Measurements from ENCODE around the gene CENPF. TPM values are rescaled to one million over a fixed set of nuclear protein-coding genes. Genes with fewer than 3 reads are reported as not detected.
"Not testable (repeated sequence)": the region's sequence is repeated elsewhere in the genome, so short reads cannot be mapped to it uniquely, and the experiment has no call there.

The CENPF gene
- total and polyA plus RNA-seq, 4 experiments from 2014 or later: 0.02 to 2.8 (median 1.5) TPM

DNA sequence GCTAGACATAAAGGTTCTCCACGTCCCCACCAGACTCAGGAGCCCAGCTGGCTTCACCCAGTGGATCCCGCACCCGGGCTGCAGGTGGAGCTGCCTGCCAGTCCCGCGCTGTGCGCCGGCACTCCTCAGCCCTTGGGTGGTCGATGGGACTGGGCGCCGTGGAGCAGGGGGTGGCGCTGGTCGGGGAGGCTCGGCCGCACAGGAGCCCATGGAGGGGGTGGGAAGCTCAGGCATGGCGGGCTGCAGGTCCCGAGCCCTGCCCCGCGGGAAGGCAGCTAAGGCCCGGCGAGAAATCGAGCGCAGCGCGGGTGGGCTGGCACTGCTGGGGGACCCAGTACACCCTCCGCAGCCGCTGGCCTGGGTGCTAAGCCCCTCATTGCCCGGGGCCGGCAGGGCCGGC, 70.0 kb downstream of the CENPF start:
- H3K4me1 Mint-ChIP-seq; DNase-seq; intact Hi-C loops (cut with micrococcal nuclease); POLR2A ChIA-PET (ENCODE audit: partially characterized antibody); H3K27ac Mint-ChIP-seq; H3K9me3 Mint-ChIP-seq; H3K27ac ChIP-seq (ENCODE audit: low read depth, low read length); H3K36me3 ChIP-seq (ENCODE audit: insufficient read depth, low read length); H3K4me1 ChIP-seq (ENCODE audit: insufficient read depth, low read length); H3K27me3 Mint-ChIP-seq; H3K4me3 ChIP-seq (ENCODE audit: low read length in 2 of 2); H3K9me3 ChIP-seq (ENCODE audit: control insufficient read depth in 1 of 2, low read length in 2 of 2); CTCF ChIA-PET (ENCODE audit: partially characterized antibody); H3K27me3 ChIP-seq (ENCODE audit: insufficient read depth, low read length); H3K36me3 Mint-ChIP-seq; H3K4me3 Mint-ChIP-seq: not testable (repeated sequence)

DNA sequence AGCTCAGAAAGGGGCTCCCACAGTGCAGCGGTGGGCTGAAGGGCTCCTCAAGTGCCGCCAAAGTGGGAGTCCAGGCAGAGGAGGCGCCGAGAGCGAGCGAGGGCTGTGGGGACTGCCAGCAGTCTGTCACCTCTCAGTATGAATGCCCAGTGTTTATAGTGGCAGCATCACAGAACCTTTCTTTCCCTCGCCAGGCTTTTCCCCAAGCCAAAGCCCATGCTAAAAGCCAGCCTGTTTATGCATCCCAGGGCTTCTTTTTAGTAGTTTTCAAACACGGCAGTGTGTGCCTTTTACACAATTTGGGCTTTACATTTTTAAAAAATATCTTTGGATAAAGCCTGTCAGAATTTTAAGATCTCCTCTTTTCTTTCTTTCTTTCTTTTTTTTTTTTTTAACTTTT, 70.6 kb downstream of the CENPF start:
- no peaks in the 10 kb centered on the region for H3K27me3 ChIP-seq (ENCODE audit: insufficient read depth, low read length)
- no peak overlapping the region for H3K4me3 ChIP-seq (ENCODE audit: low read length in 2 of 2)
- H3K27ac ChIP-seq (ENCODE audit: low read depth, low read length): no peak overlapping the region
- no peaks in the 10 kb centered on the region for H3K4me1 Mint-ChIP-seq
- H3K9me3 Mint-ChIP-seq: peaks cover 0 to 6% (median 2%) of the 10 kb centered on the region in 8 donors
- H3K27ac Mint-ChIP-seq: no peak overlapping the region
- POLR2A ChIA-PET (ENCODE audit: partially characterized antibody): no interaction called here
- H3K4me3 Mint-ChIP-seq: no peak overlapping the region
- peaks cover 1 to 7% of the 10 kb centered on the region in 2 donors for H3K36me3 Mint-ChIP-seq
- H3K36me3 ChIP-seq (ENCODE audit: insufficient read depth, low read length): no peaks in the 10 kb centered on the region
- CTCF ChIA-PET (ENCODE audit: partially characterized antibody): no interaction called here
- no peaks in the 10 kb centered on the region for H3K27me3 Mint-ChIP-seq
- intact Hi-C loops (cut with micrococcal nuclease): no loop called here
- no peaks in the 10 kb centered on the region for H3K4me1 ChIP-seq (ENCODE audit: insufficient read depth, low read length)
- DNase-seq: no peak
- H3K9me3 ChIP-seq (ENCODE audit: control insufficient read depth in 1 of 2, low read length in 2 of 2): no peaks in the 10 kb centered on the region

GRCh38 chr1:214675524-214675923, 72.5 kb downstream of the CENPF start:
- H3K9me3 Mint-ChIP-seq; H3K36me3 Mint-ChIP-seq; DNase-seq; H3K4me3 Mint-ChIP-seq; H3K36me3 ChIP-seq (ENCODE audit: insufficient read depth, low read length); H3K27ac ChIP-seq (ENCODE audit: low read depth, low read length); H3K9me3 ChIP-seq (ENCODE audit: control insufficient read depth in 1 of 2, low read length in 2 of 2); H3K27me3 ChIP-seq (ENCODE audit: insufficient read depth, low read length); H3K4me1 Mint-ChIP-seq; POLR2A ChIA-PET (ENCODE audit: partially characterized antibody); H3K4me3 ChIP-seq (ENCODE audit: low read length in 2 of 2); H3K27me3 Mint-ChIP-seq; H3K4me1 ChIP-seq (ENCODE audit: insufficient read depth, low read length); intact Hi-C loops (cut with micrococcal nuclease); H3K27ac Mint-ChIP-seq; CTCF ChIA-PET (ENCODE audit: partially characterized antibody): not testable (repeated sequence)

DNA sequence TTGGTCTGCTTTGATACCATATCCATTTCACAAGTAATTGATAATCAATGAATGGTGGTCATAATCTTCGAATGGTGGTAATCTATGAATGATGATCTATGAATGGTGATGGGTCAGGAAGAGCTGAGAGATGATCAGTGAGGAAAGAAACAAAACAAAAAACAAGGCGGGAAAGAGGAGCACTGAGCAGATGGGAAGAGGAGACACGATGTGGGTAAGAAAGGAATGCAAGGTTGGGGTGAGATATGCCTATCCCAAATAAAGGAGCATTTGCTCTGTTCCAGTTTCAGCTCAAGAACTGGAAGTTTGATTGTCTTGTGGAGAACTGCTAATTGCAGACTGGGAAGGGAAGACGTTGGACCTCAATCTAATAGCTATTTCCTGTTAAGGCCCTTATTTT, 73.8 kb downstream of the CENPF start:
- Mint-ChIP-seq H3K9me3 (peaks cover 0 to 6% (median 2%) of the 10 kb centered on the region in 8 donors), H3K4me3 (no peak overlapping the region), H3K27me3 (peaks cover 2 to 4% of the 10 kb centered on the region in 2 donors), H3K4me1 (no peaks in the 10 kb centered on the region), H3K36me3 (peaks cover 1 to 7% of the 10 kb centered on the region in 2 donors), H3K27ac (no peak overlapping the region)
- POLR2A ChIA-PET (ENCODE audit: partially characterized antibody): no interaction called here
- CTCF ChIA-PET (ENCODE audit: partially characterized antibody): interaction anchor here (0.8 to 1.3 kb wide), 4 partner anchors 21 to 51 kb away, joined by 3 to 4 read pairs (median 3); no protein-coding TSS in a partner anchor
- Histone ChIP-seq H3K4me1 (ENCODE audit: insufficient read depth, low read length) (no peaks in the 10 kb centered on the region), H3K9me3 (ENCODE audit: control insufficient read depth in 1 of 2, low read length in 2 of 2) (no peaks in the 10 kb centered on the region), H3K27me3 (ENCODE audit: insufficient read depth, low read length) (no peaks in the 10 kb centered on the region), H3K36me3 (ENCODE audit: insufficient read depth, low read length) (no peaks in the 10 kb centered on the region), H3K27ac (ENCODE audit: low read depth, low read length) (no peak overlapping the region), H3K4me3 (ENCODE audit: low read length in 2 of 2) (no peak overlapping the region)
- DNase-seq: no peak
- intact Hi-C loops (cut with micrococcal nuclease): no loop called here

GRCh38 chr1:214677945-214678344, 75.0 kb downstream of the CENPF start:
- no peaks in the 10 kb centered on the region for H3K36me3 ChIP-seq (ENCODE audit: insufficient read depth, low read length)
- Mint-ChIP-seq H3K9me3 (peaks cover 0 to 6% (median under 1%) of the 10 kb centered on the region in 8 donors), H3K27ac (no peak overlapping the region), H3K36me3 (peaks cover 0 to 1% of the 10 kb centered on the region in 2 donors), H3K27me3 (peaks cover 2 to 4% of the 10 kb centered on the region in 2 donors), H3K4me1 (no peaks in the 10 kb centered on the region), H3K4me3 (no peak overlapping the region)
- H3K27ac ChIP-seq (ENCODE audit: low read depth, low read length): no peak overlapping the region
- no peak overlapping the region for H3K4me3 ChIP-seq (ENCODE audit: low read length in 2 of 2)
- H3K27me3 ChIP-seq (ENCODE audit: insufficient read depth, low read length): no peaks in the 10 kb centered on the region
- ChIA-PET POLR2A (ENCODE audit: partially characterized antibody) (no interaction called here), CTCF (ENCODE audit: partially characterized antibody) (no interaction called here)
- H3K4me1 ChIP-seq (ENCODE audit: insufficient read depth, low read length): no peaks in the 10 kb centered on the region
- intact Hi-C loops (cut with micrococcal nuclease): no loop called here
- no peak for DNase-seq
- no peaks in the 10 kb centered on the region for H3K9me3 ChIP-seq (ENCODE audit: control insufficient read depth in 1 of 2, low read length in 2 of 2)

DNA sequence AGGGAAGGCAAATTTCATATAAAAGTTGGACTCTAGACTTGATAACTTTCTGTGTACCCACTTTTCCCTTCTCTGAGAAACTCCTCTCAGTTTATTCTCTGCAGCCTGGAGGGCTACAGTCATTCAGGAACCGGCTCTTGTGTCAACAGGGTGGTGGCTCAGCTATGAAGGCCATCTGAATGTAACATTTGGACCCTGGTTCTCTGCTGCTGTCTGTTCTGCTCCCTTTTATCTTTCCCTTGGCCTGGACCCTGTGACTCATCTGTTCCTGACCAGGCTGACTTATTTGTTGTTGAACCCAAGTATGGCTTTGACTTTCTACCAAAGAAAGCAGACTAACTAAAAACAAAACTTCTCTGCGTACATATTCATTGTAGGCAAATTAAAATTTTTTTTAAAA, 75.4 kb downstream of the CENPF start:
- H3K4me3 Mint-ChIP-seq: no peak overlapping the region
- H3K4me1 Mint-ChIP-seq: no peaks in the 10 kb centered on the region
- Histone ChIP-seq H3K9me3 (ENCODE audit: control insufficient read depth in 1 of 2, low read length in 2 of 2) (no peaks in the 10 kb centered on the region), H3K27me3 (ENCODE audit: insufficient read depth, low read length) (no peaks in the 10 kb centered on the region), H3K36me3 (ENCODE audit: insufficient read depth, low read length) (no peaks in the 10 kb centered on the region), H3K27ac (ENCODE audit: low read depth, low read length) (no peak overlapping the region), H3K4me3 (ENCODE audit: low read length in 2 of 2) (no peak overlapping the region), H3K4me1 (ENCODE audit: insufficient read depth, low read length) (no peaks in the 10 kb centered on the region)
- peaks cover 0 to 1% of the 10 kb centered on the region in 2 donors for H3K36me3 Mint-ChIP-seq
- peaks cover 0 to 6% (median under 1%) of the 10 kb centered on the region in 8 donors for H3K9me3 Mint-ChIP-seq
- no peak for DNase-seq
- POLR2A ChIA-PET (ENCODE audit: partially characterized antibody): no interaction called here
- peaks cover 2 to 4% of the 10 kb centered on the region in 2 donors for H3K27me3 Mint-ChIP-seq
- CTCF ChIA-PET (ENCODE audit: partially characterized antibody): no interaction called here
- intact Hi-C loops (cut with micrococcal nuclease): no loop called here
- H3K27ac Mint-ChIP-seq: no peak overlapping the region

GRCh38 chr1:214683621-214684020, 80.6 kb downstream of the CENPF start:
- Mint-ChIP-seq H3K36me3 (no peaks in the 10 kb centered on the region), H3K27ac (no peak overlapping the region), H3K9me3 (no peaks in the 10 kb centered on the region), H3K4me1 (no peaks in the 10 kb centered on the region), H3K27me3 (peaks cover 5 to 6% of the 10 kb centered on the region in 2 donors), H3K4me3 (no peak overlapping the region)
- Histone ChIP-seq H3K27ac (ENCODE audit: low read depth, low read length) (no peak overlapping the region), H3K4me3 (ENCODE audit: low read length in 2 of 2) (no peak overlapping the region), H3K27me3 (ENCODE audit: insufficient read depth, low read length) (no peaks in the 10 kb centered on the region), H3K36me3 (ENCODE audit: insufficient read depth, low read length) (no peaks in the 10 kb centered on the region), H3K9me3 (ENCODE audit: control insufficient read depth in 1 of 2, low read length in 2 of 2) (no peaks in the 10 kb centered on the region), H3K4me1 (ENCODE audit: insufficient read depth, low read length) (no peaks in the 10 kb centered on the region)
- DNase-seq: no peak
- intact Hi-C loops (cut with micrococcal nuclease): no loop called here
- ChIA-PET POLR2A (ENCODE audit: partially characterized antibody) (no interaction called here), CTCF (ENCODE audit: partially characterized antibody) (interaction anchor here (0.7 kb wide), 1 partner anchor 74 kb away, joined by 3 read pairs; no protein-coding TSS in a partner anchor)

GRCh38 chr1:214685906-214686305, 82.9 kb downstream of the CENPF start:
- Histone ChIP-seq H3K27ac (ENCODE audit: low read depth, low read length) (no peak overlapping the region), H3K36me3 (ENCODE audit: insufficient read depth, low read length) (no peaks in the 10 kb centered on the region), H3K27me3 (ENCODE audit: insufficient read depth, low read length) (no peaks in the 10 kb centered on the region), H3K4me3 (ENCODE audit: low read length in 2 of 2) (no peak overlapping the region), H3K9me3 (ENCODE audit: control insufficient read depth in 1 of 2, low read length in 2 of 2) (no peaks in the 10 kb centered on the region), H3K4me1 (ENCODE audit: insufficient read depth, low read length) (no peaks in the 10 kb centered on the region)
- intact Hi-C loops (cut with micrococcal nuclease): no loop called here
- no peaks in the 10 kb centered on the region for H3K36me3 Mint-ChIP-seq
- H3K4me3 Mint-ChIP-seq: no peak overlapping the region
- ChIA-PET CTCF (ENCODE audit: partially characterized antibody) (no interaction called here), POLR2A (ENCODE audit: partially characterized antibody) (no interaction called here)
- no peaks in the 10 kb centered on the region for H3K4me1 Mint-ChIP-seq
- no peak for DNase-seq
- no peak overlapping the region for H3K27ac Mint-ChIP-seq
- peaks cover 2 to 3% of the 10 kb centered on the region in 2 donors for H3K27me3 Mint-ChIP-seq
- H3K9me3 Mint-ChIP-seq: no peaks in the 10 kb centered on the region
